Upper lobe of right lung (tissue), 1 donor: ENCODE measurements around the gene TTC8. TPM values are rescaled to one million over a fixed set of nuclear protein-coding genes. Genes with fewer than 3 reads are reported as not detected.

Experiments used
- ATAC-seq: fragments of 200-7000 bp; cut with Tn5 transposase; one replicate; pipeline ENCODE4 v1.9.1; 2020; ENCODE audit warnings: mild to moderate bottlenecking, moderate library complexity
- DNase-seq: peaks from one replicate; pipeline ENCODE4 v3.0.0-alpha.2; 2020
- H3K27ac ChIP-seq: fragments of 200-600 bp; one replicate; pipeline ENCODE4 v1.8.0; 2022
- H3K27me3 ChIP-seq: fragments of 200-600 bp; one replicate; pipeline ENCODE4 v1.8.0; 2022; ENCODE audit warnings: mild to moderate bottlenecking
- H3K36me3 ChIP-seq: fragments of 200-600 bp; one replicate; pipeline ENCODE4 v1.8.0; 2022
- H3K4me1 ChIP-seq: fragments of 200-600 bp; one replicate; pipeline ENCODE4 v1.8.0; 2022
- H3K4me3 ChIP-seq: fragments of 200-600 bp; one replicate; pipeline ENCODE4 v1.8.0; 2022; ENCODE audit warnings: mild to moderate bottlenecking
- H3K9me3 ChIP-seq: fragments of 200-600 bp; one replicate; pipeline ENCODE4 v1.8.0; 2022
- CTCF ChIP-seq: fragments of 200-600 bp; IDR thresholded peaks from one replicate; pipeline ENCODE4 v1.8.0; 2022; ENCODE audit warnings: antibody characterized with exemption
- intact Hi-C: fragments of 100-400 bp; cut with DNase I; formaldehyde crosslinking; loops from one replicate; pipeline ENCODE4 v1.11.0; 2022
- total RNA-seq: library from RNA; stranded (reverse); fragmentation: NEBNext Ultra II Directional; extraction: Animal tissue kit (Norgen Biotek cat#: 25700); gene quantifications from one replicate; pipeline ENCODE4 v1.2.1, GENCODE V29; 2021
- donor health status: DM: no; HTN: yes; CAD: no; lungs with severe emphysema.

TTC8 gene
- total RNA-seq, 1 donor from 2014 or later, result 11.5 TPM

- no peak for TF ChIP-seq CTCF
- Histone ChIP-seq H3K36me3 (peaks cover 15% of the 10 kb centered on the region), H3K9me3 (no peaks in the 10 kb centered on the region), H3K4me1 (no peaks in the 10 kb centered on the region), H3K27me3 (no peaks in the 10 kb centered on the region), H3K27ac (no peak overlapping the region), H3K4me3 (no peak overlapping the region)
- no peak for DNase-seq
- intact Hi-C loops, result no loop called here
- ATAC-seq, result no peak
These were observed 38.7 kb downstream of the TTC8 start for GRCh38 chr14:88863167-88863566.

- Histone ChIP-seq H3K27ac (no peak overlapping the region), H3K27me3 (no peaks in the 10 kb centered on the region), H3K9me3 (no peaks in the 10 kb centered on the region), H3K4me1 (no peaks in the 10 kb centered on the region), H3K4me3 (no peak overlapping the region), H3K36me3 (peaks cover 15% of the 10 kb centered on the region)
- intact Hi-C loops, result no loop called here
- TF ChIP-seq CTCF, result no peak
- DNase-seq, result no peak
- ATAC-seq, result no peak
These were observed 39.7 kb downstream of the TTC8 start for GRCh38 chr14:88864198-88864597.

- peaks cover 24% of the 10 kb centered on the region for H3K36me3 ChIP-seq
- no peak overlapping the region for H3K27ac ChIP-seq
- ATAC-seq, result no peak
- no peaks in the 10 kb centered on the region for H3K9me3 ChIP-seq
- no peak for DNase-seq
- no peak for TF ChIP-seq CTCF
- H3K27me3 ChIP-seq, result no peaks in the 10 kb centered on the region
- H3K4me1 ChIP-seq, result no peaks in the 10 kb centered on the region
- no peak overlapping the region for H3K4me3 ChIP-seq
- intact Hi-C loops, result no loop called here
These were observed 41.9 kb downstream of the TTC8 start for GRCh38 chr14:88866305-88866704.

- peak; percentile 34 for TF ChIP-seq CTCF
- H3K4me1 ChIP-seq, result no peaks in the 10 kb centered on the region
- H3K4me3 ChIP-seq, result no peak overlapping the region
- peaks cover 27% of the 10 kb centered on the region for H3K36me3 ChIP-seq
- no peaks in the 10 kb centered on the region for H3K9me3 ChIP-seq
- no peaks in the 10 kb centered on the region for H3K27me3 ChIP-seq
- intact Hi-C loops, result no loop called here
- DNase-seq (no peak), ATAC-seq (peak; percentile 49)
- H3K27ac ChIP-seq, result no peak overlapping the region
These were observed 44.2 kb downstream of the TTC8 start for GRCh38 chr14:88868558-88869159.

- H3K36me3 ChIP-seq, result peaks cover 27% of the 10 kb centered on the region
- TF ChIP-seq CTCF, result no peak
- H3K4me3 ChIP-seq, result no peak overlapping the region
- no peak for DNase-seq
- no peaks in the 10 kb centered on the region for H3K9me3 ChIP-seq
- intact Hi-C loops, result no loop called here
- ATAC-seq, result no peak
- H3K4me1 ChIP-seq, result no peaks in the 10 kb centered on the region
- H3K27me3 ChIP-seq, result no peaks in the 10 kb centered on the region
- H3K27ac ChIP-seq, result no peak overlapping the region
These were observed 46.3 kb downstream of the TTC8 start for GRCh38 chr14:88870777-88871176.

GRCh38 chr14:88871429-88871828, 47.0 kb downstream of the TTC8 start:
- DNase-seq (no peak), ATAC-seq (no peak)
- Histone ChIP-seq H3K4me3 (no peak overlapping the region), H3K27ac (no peak overlapping the region), H3K27me3 (no peaks in the 10 kb centered on the region), H3K4me1 (no peaks in the 10 kb centered on the region), H3K36me3 (peaks cover 27% of the 10 kb centered on the region), H3K9me3 (no peaks in the 10 kb centered on the region)
- intact Hi-C loops, result no loop called here
- TF ChIP-seq CTCF, result no peak
